Lung (tissue), 16 donors: Measurements from ENCODE around the gene TPBG. TPM values are rescaled to one million over a fixed set of nuclear protein-coding genes. Genes with fewer than 3 reads are reported as not detected.

ENCODE experiments used
- ATAC-seq: fragments of 200-7000 bp; cut with Tn5 transposase; one replicate; pipeline ENCODE4 v1.9.1; 2020; ENCODE audit warnings: moderate number of reproducible peaks; ENCODE audit not compliant: insufficient read depth, low FRiP score
- DNase-seq, 3 donors: peaks; one replicate each; pipeline ENCODE4 v3.0.0-alpha.2; 2013 to 2017
- H3K27ac ChIP-seq, 2 donors: one replicate each; pipeline ENCODE4 v1.5.1; 2013; ENCODE audit warnings: mild to moderate bottlenecking in 2 of 2, moderate library complexity in 2 of 2, control low read depth in 1 of 2, inconsistent platforms in 1 of 2, low read depth in 1 of 2, low read length in 1 of 2
- H3K27me3 ChIP-seq, 3 donors: one replicate each; pipeline ENCODE4 v1.5.1; 2013; ENCODE audit warnings: low read length in 2 of 3; ENCODE audit not compliant: control insufficient read depth in 3 of 3, insufficient read depth in 3 of 3
- H3K36me3 ChIP-seq, 4 donors: one replicate each; pipeline ENCODE4 v1.5.1; 2013; ENCODE audit warnings: low read length in 4 of 4, mild to moderate bottlenecking in 1 of 4, moderate library complexity in 1 of 4; ENCODE audit not compliant: control insufficient read depth in 4 of 4, insufficient read depth in 4 of 4
- H3K4me1 ChIP-seq, 5 donors: one replicate each; pipeline ENCODE4 v1.5.1; 2013; ENCODE audit warnings: low read length in 5 of 5, mild to moderate bottlenecking in 2 of 5, moderate library complexity in 1 of 5; ENCODE audit not compliant: control insufficient read depth in 5 of 5, insufficient read depth in 5 of 5
- H3K4me3 ChIP-seq: one replicate; pipeline ENCODE4 v1.5.1; 2013; ENCODE audit warnings: mild to moderate bottlenecking, control low read depth, moderate library complexity
- H3K9ac ChIP-seq, 2 donors: one replicate each; pipeline ENCODE4 v1.5.1; 2013; ENCODE audit warnings: low read length in 2 of 2, control low read depth in 1 of 2; ENCODE audit not compliant: insufficient read depth in 1 of 2
- H3K9me3 ChIP-seq, 4 donors: one replicate each; pipeline ENCODE4 v1.5.1; 2013; ENCODE audit warnings: low read length in 3 of 4, mild to moderate bottlenecking in 1 of 4, moderate library complexity in 1 of 4; ENCODE audit not compliant: control insufficient read depth in 4 of 4, insufficient read depth in 3 of 4
- CTCF ChIP-seq: IDR thresholded peaks from 2 replicates; pipeline ENCODE4 v1.5.1; 2012; ENCODE audit warnings: mild to moderate bottlenecking; ENCODE audit errors: control extremely low read depth, extremely low read depth
- WGBS, 2 donors: extraction: QIAGEN DNeasy Blood & Tissue Kit; methylation state at CpG; one replicate each; pipeline ENCODE4 v1.1.7; 2013; 5-methylcytosine and 5-hydroxymethylcytosine counted together
- long read RNA-seq, 5 donors: transcript quantifications; one replicate each; lab custom pipeline, GENCODE V29; 2026
- polyA plus RNA-seq, 2 donors: library from polyadenylated mRNA; stranded (reverse); fragments of 200-250 nt; gene quantifications; one replicate each; pipeline ENCODE4 v1.2.1, GENCODE V29; 2013
- total RNA-seq, 2 donors: library from RNA; depleted of rRNA in 1 of 2; stranded (reverse); fragments of >200 nt in 1 of 2; gene quantifications; one replicate each; pipeline ENCODE4 v1.2.1, GENCODE V29; 2014 to 2021
- donor health status: control.
- donor health status: control.
- donor health status: Bipolar disorder and iron deficiency.
- donor health status: healthy.
- donor health status: DM: yes; HTN: yes; CAD: no.

The TPBG gene
- 10 to 100 TPM in 1 of 2 donors, 1 to 10 TPM in 1; 10.0 to 14.4 TPM for total RNA-seq
- polyA plus RNA-seq, result 1 to 10 TPM; 6.1 to 8.2 TPM
- long read RNA-seq, donor 1, full-length matches to known transcripts, result 5 of 5 reads
- long read RNA-seq, donor 1, partial matches to known transcripts, result 0 of 5 reads
- long read RNA-seq, donor 1, other reads (novel, unspliced or antisense), result 0 of 5 reads
- long read RNA-seq, donor 2, full-length matches to known transcripts, result 1 of 1 reads
- long read RNA-seq, donor 2, partial matches to known transcripts, result 0 of 1 reads
- long read RNA-seq, donor 2, other reads (novel, unspliced or antisense), result 0 of 1 reads
- long read RNA-seq, donor 3, full-length matches to known transcripts, result 3 of 3 reads
- long read RNA-seq, donor 3, partial matches to known transcripts, result 0 of 3 reads
- long read RNA-seq, donor 3, other reads (novel, unspliced or antisense), result 0 of 3 reads
- long read RNA-seq, donor 4, full-length matches to known transcripts, result 3 of 3 reads
- long read RNA-seq, donor 4, partial matches to known transcripts, result 0 of 3 reads
- long read RNA-seq, donor 4, other reads (novel, unspliced or antisense), result 0 of 3 reads
- long read RNA-seq, donor 5, full-length matches to known transcripts, result 2 of 2 reads
- long read RNA-seq, donor 5, partial matches to known transcripts, result 0 of 2 reads
- long read RNA-seq, donor 5, other reads (novel, unspliced or antisense), result 0 of 2 reads

GRCh38 chr6:82363428-82364086, at the start of gene TPBG:
TPBG (plus strand) TSS chr6:82363817; CDS start chr6:82364962, 1,145 bp downstream.
- peaks cover 0 to 8% (median 0%) of the 10 kb centered on the region in 5 donors for H3K4me1 ChIP-seq
- DNase-seq (peak; percentile 39 to 66 (median 42)), ATAC-seq (peak; percentile 59)
- no peaks in the 10 kb centered on the region for H3K9me3 ChIP-seq
- peak within 1 kb of the TSS in 1 of 2 donors; percentile 65 for H3K27ac ChIP-seq
- H3K4me3 ChIP-seq, result peak within 1 kb of the TSS; percentile 66
- WGBS, 2 donors, result 1% methylated on average over 41 of the region's 41 CpGs
- no peak for TF ChIP-seq CTCF
- H3K9ac ChIP-seq, result peak within 1 kb of the TSS in 1 of 2 donors; percentile 16
- H3K36me3 ChIP-seq, result no peaks in the 10 kb centered on the region
- H3K27me3 ChIP-seq, result peaks cover 0 to 36% (median 34%) of the 10 kb centered on the region in 3 donors

DNA sequence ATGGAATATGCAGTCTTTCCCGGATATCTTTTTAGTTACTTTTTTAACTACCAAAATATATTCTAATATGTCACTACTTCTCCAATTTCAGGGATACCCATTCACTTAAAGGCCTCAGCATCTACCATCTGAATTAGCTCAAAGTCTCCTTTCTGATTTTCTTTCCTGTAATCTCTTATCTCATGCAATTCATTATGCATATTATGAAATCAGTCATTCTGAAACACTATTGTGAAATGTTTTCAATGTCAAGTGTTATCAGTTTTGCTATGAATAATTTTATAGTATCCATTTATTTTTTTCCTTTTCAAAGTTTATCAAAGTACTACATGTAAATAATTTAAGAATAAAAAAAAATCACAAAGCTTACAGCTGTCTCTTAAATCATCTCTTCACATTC, 41.2 kb upstream of the TPBG start:
- no peak overlapping the region for H3K4me3 ChIP-seq
- H3K9me3 ChIP-seq, result no peaks in the 10 kb centered on the region
- no peaks in the 10 kb centered on the region for H3K27me3 ChIP-seq
- DNase-seq (no peak), ATAC-seq (no peak)
- no peaks in the 10 kb centered on the region for H3K36me3 ChIP-seq
- H3K27ac ChIP-seq, result no peak overlapping the region
- H3K4me1 ChIP-seq, result no peaks in the 10 kb centered on the region
- WGBS, 2 donors, result 86 to 93% methylated on average over 1 of the region's 1 CpG
- TF ChIP-seq CTCF, result no peak
- H3K9ac ChIP-seq, result no peak overlapping the region

DNA sequence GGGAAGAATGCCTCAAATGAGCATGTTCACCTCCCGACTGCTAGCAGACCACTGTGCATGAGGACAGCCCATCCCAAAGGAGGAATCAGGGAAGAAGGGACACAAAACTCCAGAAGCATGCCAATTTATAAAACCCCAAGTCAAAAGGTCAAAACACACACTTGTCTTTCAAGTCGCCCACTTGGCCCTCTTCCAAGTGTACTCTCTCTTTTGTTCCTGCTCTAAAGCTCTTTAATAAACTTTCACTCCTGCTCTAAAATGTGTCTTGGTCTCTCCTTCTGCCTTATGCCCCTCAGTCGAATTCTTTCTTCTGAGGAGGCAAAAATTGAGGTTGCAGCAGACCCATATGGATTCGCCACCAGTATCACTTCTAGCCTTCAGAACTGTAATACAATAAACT, 33.9 kb upstream of the TPBG start:
- H3K27me3 ChIP-seq, result no peaks in the 10 kb centered on the region
- no peak for TF ChIP-seq CTCF
- no peaks in the 10 kb centered on the region for H3K4me1 ChIP-seq
- DNase-seq (no peak), ATAC-seq (no peak)
- H3K9me3 ChIP-seq, result no peaks in the 10 kb centered on the region
- H3K27ac ChIP-seq, result no peak overlapping the region
- H3K9ac ChIP-seq, result no peak overlapping the region
- H3K36me3 ChIP-seq, result no peaks in the 10 kb centered on the region
- 66 to 76% methylated on average over 4 of the region's 4 CpGs for WGBS, 2 donors
- H3K4me3 ChIP-seq, result no peak overlapping the region
